HG02870 (cell line): ENCODE measurements around the gene CADPS.

ENCODE experiments used
- ATAC-seq: cut with Tn5 transposase; IDR thresholded peaks from one replicate; pipeline ENCODE4 v1.9.1; 2021; ENCODE audit warnings: mild to moderate bottlenecking, moderate library complexity; ENCODE audit not compliant: unreplicated experiment

CADPS gene

DNA sequence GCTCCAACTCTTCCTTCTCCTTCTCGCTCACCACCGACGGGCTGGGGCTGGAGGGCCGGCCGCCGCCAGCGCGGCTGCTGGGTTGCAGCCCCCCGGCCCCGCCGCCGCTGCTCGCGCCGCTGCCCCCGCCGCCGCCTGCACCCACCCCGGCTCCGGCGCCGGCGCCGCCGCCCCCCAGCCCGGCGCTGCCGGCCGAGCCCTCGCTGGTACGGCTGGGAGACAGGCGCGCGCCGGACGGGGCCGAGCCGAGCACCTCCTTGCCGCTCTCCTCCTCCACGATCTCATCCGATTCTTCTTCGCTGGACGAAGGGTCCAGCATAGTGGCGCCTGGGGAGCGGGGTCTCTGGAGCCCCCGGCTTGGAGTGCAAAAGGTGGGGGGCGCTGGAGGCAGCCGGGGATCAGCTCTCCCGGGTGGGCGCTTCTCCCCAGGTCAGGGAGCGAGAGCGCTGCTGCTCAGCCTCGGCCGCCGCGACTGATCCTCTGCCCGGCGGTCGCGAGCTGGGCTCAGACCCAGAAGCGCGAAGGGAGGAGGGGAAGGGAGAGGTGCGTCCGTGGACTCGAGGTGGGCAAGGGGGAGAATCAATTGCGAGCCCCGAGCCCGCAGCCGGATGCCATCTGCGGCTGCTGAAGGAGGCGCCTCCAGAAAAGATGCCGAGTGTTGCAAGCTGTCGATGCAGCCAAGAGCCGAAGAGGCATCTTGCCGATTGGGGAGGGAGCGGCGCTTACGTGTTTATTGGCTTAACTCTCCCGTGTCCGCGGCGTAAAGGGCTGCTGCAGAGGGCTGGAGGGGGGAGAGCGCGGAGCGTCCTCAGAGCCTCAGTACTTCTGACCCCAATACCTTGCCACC is at the start of gene CADPS:
CADPS (minus strand) TSS at position 706 of the 847 bp plus-strand sequence; CDS start at position 319, 387 bp downstream.
- ATAC-seq = no peak

GRCh38 chr3:62923066-62923465 is 47.9 kb upstream of the CADPS start:
- ATAC-seq = no peak

- no peak for ATAC-seq
Observed at GRCh38 chr3:62922326-62922725, 47.1 kb upstream of the CADPS start.

- ATAC-seq = no peak
Observed at GRCh38 chr3:62920466-62920784, 45.2 kb upstream of the CADPS start.

GRCh38 chr3:62919784-62920465 is 44.7 kb upstream of the CADPS start:
- no peak for ATAC-seq

- no peak for ATAC-seq
Observed at GRCh38 chr3:62918777-62919176, 43.6 kb upstream of the CADPS start.

GRCh38 chr3:62918131-62918530 is 42.9 kb upstream of the CADPS start:
- no peak for ATAC-seq

GRCh38 chr3:62911526-62911925 is 36.3 kb upstream of the CADPS start:
- no peak for ATAC-seq

DNA sequence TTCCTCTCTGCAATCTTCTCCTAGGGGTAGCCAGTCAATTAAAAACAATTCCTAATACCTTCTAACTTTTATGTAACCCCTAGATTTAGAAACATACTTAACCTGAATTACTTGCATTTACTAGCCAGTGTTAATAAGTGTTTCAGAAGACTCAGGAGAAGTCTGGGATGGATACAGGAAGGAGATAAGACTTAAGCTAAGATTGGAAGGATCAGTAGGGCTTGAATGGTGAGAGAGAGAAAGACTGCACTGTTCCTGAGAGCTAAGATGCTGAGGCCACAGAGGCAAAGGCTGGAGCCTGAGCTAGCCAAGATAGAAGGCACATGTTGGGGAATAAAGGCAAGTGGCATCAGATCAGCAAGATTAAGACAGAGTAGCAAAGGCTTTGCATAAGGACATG is 30.1 kb upstream of the CADPS start:
- ATAC-seq = no peak

DNA sequence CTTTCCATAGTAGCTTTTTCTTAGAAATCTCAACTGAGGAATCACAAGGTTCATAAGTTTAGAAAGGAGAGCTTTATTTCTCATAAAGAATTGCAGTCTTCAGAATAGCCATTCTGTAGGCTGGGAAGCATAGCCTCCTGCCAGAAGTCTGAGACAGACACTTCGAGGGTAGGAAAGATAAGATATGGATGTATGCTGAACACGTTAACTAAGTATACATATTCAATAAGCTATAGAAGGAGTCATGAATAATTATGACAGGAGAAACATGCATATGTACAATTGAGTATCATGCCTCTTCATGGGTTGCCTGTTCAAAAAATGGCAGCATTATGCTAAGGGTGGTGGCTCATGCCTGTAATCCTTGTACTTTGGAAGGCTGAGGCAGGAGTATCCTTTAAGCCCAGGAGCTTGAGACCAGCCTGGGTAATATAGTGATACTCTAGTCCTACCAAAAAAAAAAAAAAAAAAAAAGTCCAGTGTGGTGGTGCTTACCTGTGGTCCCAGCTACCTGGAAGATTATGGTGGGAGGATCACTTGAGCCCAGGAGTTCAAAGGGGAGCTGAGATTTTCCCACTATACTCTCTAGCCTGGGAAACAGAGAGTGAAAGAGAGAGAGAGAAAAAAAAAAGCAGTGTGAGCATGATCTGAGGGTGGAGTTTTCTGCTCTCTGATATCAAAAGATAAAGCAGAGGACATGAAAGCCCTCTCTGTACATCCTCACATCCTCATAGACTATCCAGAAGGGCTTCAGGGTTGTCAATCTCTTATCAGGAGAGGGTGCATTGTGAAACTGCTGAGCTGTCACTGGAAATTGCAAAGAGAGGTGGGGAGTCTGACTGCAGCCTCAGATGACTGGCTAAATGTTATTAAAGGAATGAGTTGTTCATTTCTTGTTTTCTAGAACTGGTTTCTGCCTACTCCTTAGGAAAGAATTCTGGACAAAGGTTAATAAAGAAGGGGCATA is 23.6 kb upstream of the CADPS start:
- ATAC-seq = no peak

GRCh38 chr3:62895901-62896300 is 20.7 kb upstream of the CADPS start:
- no peak for ATAC-seq

DNA sequence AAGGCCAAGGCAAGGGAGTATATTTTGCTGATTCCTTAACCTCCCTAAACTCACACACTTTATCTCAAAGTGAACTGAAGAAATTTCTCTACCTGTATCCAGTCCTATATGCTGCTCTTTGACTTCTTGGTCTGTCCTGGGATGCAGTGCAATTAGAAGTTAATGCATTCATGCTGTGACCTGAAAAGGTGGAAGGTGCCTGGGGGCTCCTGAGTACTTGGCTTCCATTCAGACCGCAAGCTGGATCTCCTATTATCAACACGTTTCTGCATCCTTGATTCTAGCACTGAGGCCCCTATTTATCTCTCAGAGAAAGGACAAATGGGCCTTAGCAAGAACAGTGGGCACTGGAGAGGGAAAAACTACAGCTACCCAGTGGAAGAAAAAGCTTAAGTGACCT is 17.7 kb upstream of the CADPS start:
- no peak for ATAC-seq

DNA sequence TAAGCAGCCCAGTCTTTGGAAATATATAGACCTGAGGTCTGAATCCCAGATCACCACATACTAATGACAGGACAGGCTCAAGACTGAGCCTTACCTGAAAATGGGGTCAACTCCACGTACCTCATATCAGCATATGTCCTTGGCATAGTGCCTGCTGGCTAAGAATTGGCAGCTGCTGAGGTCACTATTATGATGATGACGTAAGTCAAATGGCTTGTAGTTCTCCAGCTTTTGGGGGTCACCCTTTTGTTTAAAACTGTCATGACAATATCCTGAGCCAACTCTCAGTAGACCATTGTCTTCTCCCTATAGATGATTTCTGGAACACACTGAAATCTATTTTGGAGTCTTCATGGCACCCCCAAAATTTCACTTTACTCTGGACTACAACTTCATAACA is 16.8 kb upstream of the CADPS start:
- no peak for ATAC-seq

- ATAC-seq = no peak
Observed at GRCh38 chr3:62888778-62889177, 13.6 kb upstream of the CADPS start.

DNA sequence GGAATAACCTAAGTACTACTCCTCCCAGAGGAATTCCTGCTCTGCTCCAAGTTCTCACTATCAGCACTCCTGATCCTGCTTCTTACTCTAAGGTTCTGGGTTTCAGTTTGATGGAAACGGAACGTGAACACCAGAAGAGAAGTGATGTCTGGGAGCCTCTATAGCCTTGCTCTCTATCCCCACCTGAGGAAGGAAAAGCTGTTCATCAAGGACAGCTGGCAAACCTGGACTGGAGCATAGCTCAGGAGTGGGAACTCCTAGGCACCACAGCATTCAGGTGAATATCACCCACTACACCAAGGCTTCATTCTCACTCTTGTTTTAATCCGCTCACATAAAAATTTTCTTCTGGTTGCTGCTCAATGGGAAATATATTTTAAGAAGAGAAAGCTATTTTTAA is 13.0 kb upstream of the CADPS start:
- no peak for ATAC-seq

DNA sequence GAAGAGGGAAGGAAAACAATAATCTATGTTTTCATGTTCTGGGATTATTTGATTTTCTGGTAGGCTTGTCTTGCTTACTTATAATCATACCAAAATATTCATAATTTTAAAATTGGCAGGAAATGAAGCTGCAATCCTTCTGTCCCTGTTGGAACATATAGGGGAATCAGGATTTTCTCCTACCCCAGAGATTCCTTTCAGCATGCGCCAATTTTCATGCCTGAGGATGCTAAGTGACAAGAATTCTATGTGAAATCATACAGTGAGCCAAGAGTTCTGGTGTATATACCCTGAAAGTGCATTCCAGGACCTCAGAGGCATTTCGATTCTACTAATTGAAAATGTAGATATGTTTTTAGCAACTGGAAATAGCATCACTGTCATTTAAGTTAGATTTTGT is 9.9 kb upstream of the CADPS start:
- no peak for ATAC-seq

DNA sequence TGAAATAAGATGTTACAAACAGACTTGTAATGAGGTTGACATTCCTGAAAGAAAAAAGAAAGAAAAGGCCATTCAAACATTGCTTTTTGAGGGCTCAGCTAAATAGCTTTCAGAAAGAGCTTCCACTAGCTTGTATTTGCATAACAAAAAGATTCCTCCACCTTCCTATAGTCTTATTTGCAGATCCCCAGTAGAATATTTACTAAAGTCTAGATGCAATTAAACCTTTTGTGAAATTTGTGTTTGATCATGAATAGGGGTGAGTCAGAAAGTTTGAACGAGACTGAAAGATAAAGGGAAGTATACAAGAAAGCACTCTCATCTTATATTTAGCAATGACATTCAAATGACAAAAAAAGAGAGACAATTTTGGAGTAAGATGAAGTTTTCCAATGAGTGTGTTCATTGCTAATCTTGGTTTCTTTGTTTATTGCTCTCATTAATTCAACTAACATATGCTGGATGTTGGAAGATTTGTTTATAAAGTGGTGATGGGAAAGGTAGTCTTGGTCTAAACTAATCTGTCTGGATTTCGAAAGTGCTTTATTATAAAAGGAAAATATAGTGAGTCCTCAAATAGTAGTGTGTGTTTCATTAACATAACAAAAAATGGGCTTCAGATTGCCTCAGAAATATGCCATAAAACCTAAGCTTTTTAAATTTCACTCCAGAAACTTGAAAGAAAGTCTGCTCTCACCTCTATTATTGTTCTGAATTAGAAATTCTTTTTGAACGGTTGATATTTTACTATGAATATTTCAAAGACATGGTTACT is 9.1 kb upstream of the CADPS start:
- ATAC-seq = no peak

GRCh38 chr3:62882676-62883200 is 7.5 kb upstream of the CADPS start:
- no peak for ATAC-seq

DNA sequence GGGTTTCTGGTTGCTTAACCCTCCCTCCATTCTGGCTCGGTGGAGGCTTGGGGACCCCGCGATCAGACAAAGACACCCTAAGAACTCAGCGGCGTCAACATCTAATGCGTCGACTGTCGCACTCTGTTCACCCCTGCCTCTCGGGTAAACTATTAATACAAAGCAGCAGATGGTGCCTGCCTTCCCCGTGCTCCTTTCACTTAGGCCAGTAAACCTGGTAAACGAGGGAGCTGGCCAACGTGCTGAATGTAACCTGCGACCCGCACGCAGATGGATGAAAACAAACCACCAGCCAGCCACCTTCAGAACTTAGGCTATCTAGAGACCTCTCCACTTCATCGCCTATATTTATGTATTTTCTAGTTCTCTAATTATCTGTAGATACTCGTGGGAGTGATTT is 848 bp upstream of the CADPS start:
- no peak for ATAC-seq

GRCh38 chr3:62875558-62876002 is 364 bp upstream of the CADPS start:
- no peak for ATAC-seq
